Panc1 (cell line): ENCODE results near the gene HSPA4L. TPM values are rescaled to one million over a fixed set of nuclear protein-coding genes. Genes with fewer than 3 reads are reported as not detected.

Experiments used
- ATAC-seq: fragments of 200-7000 bp; cut with Tn5 transposase; 2 replicates; pipeline ENCODE4 v1.9.1; 2020; ENCODE audit warnings: mild to moderate bottlenecking, moderate library complexity
- BruUV-seq: library from RNA; stranded (reverse); fragments of 400-500 nt; replicated peaks from 2 replicates; lab custom pipeline; 2021; lab: Mats Ljungman, UMichigan
- CTCF ChIA-PET: fragments of 300-600 bp; sonication (Branson Sonifier 250); formaldehyde crosslinking; loops from one replicate; lab custom pipeline; 2022; ENCODE audit warnings: antibody characterized with exemption; lab: Charles Lee
- POLR2A ChIA-PET: fragments of 300-600 bp; sonication (Branson Sonifier 250); formaldehyde crosslinking; loops from one replicate; lab custom pipeline; 2022; ENCODE audit warnings: antibody characterized with exemption; lab: Charles Lee
- DNase-seq: peaks from one replicate; pipeline ENCODE4 v3.0.0-alpha.2; 2010; ENCODE audit warnings: low read depth, low spot score
- H3K27ac ChIP-seq: 2 replicates; pipeline ENCODE4 v1.5.1; 2011; ENCODE audit warnings: mild to moderate bottlenecking, low read length, inconsistent platforms
- H3K27me3 ChIP-seq: fragments of 200-500 bp; sonication (Bioruptor generic); 2 replicates; pipeline ENCODE4 v1.6.0; 2014; ENCODE audit warnings: low read length, inconsistent platforms; ENCODE audit not compliant: control insufficient read depth, insufficient read depth
- H3K36me3 ChIP-seq: fragments of 200-500 bp; sonication (Bioruptor generic); 2 replicates; pipeline ENCODE4 v1.5.1; 2014; ENCODE audit warnings: inconsistent platforms, mild to moderate bottlenecking, low read length, moderate library complexity; ENCODE audit not compliant: control insufficient read depth, insufficient read depth
- H3K4me1 ChIP-seq: 2 replicates; pipeline ENCODE4 v1.5.1; 2011; ENCODE audit warnings: inconsistent platforms, mild to moderate bottlenecking, low read length, moderate library complexity; ENCODE audit not compliant: control insufficient read depth, insufficient read depth
- H3K4me3 ChIP-seq, 2 experiments: 2 replicates each; pipeline ENCODE4 v1.5.1; 2011 to 2012; ENCODE audit warnings: low read depth in 2 of 2, low read length in 2 of 2, mild to moderate bottlenecking in 2 of 2, inconsistent platforms in 1 of 2, moderate library complexity in 1 of 2
- H3K9me3 ChIP-seq: fragments of 200-500 bp; sonication (Bioruptor generic); 2 replicates; pipeline ENCODE4 v1.5.1; 2014; ENCODE audit warnings: low read depth, mild to moderate bottlenecking, inconsistent platforms, low read length, moderate library complexity; ENCODE audit not compliant: control insufficient read depth, insufficient read depth
- POLR2AphosphoS5 ChIP-seq: IDR thresholded peaks from 2 replicates; pipeline ENCODE4 v1.6.1; 2012; ENCODE audit warnings: mild to moderate bottlenecking, low read depth, low read length, moderate library complexity
- SIN3A ChIP-seq: IDR thresholded peaks from 2 replicates; pipeline ENCODE4 v1.6.1; 2012; ENCODE audit warnings: low read depth, mild to moderate bottlenecking, low read length, moderate library complexity, borderline replicate concordance; ENCODE audit not compliant: insufficient read depth
- TCF7L2 ChIP-seq: IDR thresholded peaks from 2 replicates; pipeline ENCODE4 v1.6.1; 2011; ENCODE audit warnings: mild to moderate bottlenecking, low read depth, low read length, inconsistent platforms
- in situ Hi-C: cut with HindIII; loops from 2 replicates; pipeline ENCODE4 v1.10.0; 2016; ENCODE audit warnings: low sequenced_read_pairs, low pct_unique_long_range_greater_than_20kb
- intact Hi-C: fragments of 100-400 bp; cut with micrococcal nuclease; formaldehyde crosslinking; loops from one replicate; pipeline ENCODE4 v1.10.0; 2022; ENCODE audit not compliant: unreplicated experiment
- total RNA-seq: library from RNA; stranded (reverse); gene quantifications from one replicate; pipeline ENCODE4 v1.2.1, GENCODE V29; 2021; ENCODE audit not compliant: unreplicated experiment
- TF ChIP-seq, protein P1 (sequence below), 2 experiments: IDR thresholded peaks; 2 replicates each; pipeline ENCODE4 v1.6.1; 2011 to 2012; ENCODE audit warnings: low read depth in 2 of 2, control low read depth in 1 of 2, low read length in 1 of 2, mild to moderate bottlenecking in 1 of 2, moderate library complexity in 1 of 2; ENCODE audit not compliant: insufficient read depth in 1 of 2
- TF ChIP-seq, protein P2 (sequence below): fragments of 450-650 bp; IDR thresholded peaks from 2 replicates; pipeline ENCODE4 v1.5.1; 2017; ENCODE audit warnings: mild to moderate bottlenecking

The HSPA4L gene
- total RNA-seq, 1 experiment from 2014 or later: 21.5 TPM

DNA sequence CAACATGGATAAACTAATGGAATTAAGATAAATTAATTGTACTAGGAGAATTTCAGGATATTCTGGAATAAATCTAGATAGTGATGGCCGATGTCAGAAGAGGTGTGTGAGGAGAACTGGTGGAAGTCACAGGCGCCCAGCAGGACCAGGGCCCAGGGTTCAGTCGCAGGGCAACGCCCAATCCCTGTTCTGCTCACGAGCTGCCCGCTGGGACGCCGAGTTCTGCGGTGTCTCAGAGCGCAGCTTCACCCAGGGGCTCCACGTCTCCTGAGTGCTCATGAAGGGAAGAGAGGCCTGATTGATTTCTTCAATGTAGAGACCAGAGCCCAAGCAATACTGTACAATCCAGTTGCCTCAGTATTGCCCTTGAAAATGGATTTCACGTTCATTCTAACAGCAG, 1.5 kb upstream of the HSPA4L start:
- H3K27ac ChIP-seq: no peak overlapping the region
- no peaks in the 10 kb centered on the region for H3K27me3 ChIP-seq
- intact Hi-C loops (no loop called here), in situ Hi-C loops (no loop called here)
- H3K4me1 ChIP-seq: peaks cover 2% of the 10 kb centered on the region; the same call in 1 of the 2 replicates
- H3K4me3 ChIP-seq: no peak overlapping the region
- ChIA-PET POLR2A (no interaction called here), CTCF (no interaction called here)
- BruUV-seq: no TSS peak
- no peaks in the 10 kb centered on the region; the same call in 1 of the 2 replicates for H3K36me3 ChIP-seq
- no peak for ATAC-seq
- no peak for DNase-seq
- H3K9me3 ChIP-seq: no peaks in the 10 kb centered on the region
- TF ChIP-seq, protein P1, sequence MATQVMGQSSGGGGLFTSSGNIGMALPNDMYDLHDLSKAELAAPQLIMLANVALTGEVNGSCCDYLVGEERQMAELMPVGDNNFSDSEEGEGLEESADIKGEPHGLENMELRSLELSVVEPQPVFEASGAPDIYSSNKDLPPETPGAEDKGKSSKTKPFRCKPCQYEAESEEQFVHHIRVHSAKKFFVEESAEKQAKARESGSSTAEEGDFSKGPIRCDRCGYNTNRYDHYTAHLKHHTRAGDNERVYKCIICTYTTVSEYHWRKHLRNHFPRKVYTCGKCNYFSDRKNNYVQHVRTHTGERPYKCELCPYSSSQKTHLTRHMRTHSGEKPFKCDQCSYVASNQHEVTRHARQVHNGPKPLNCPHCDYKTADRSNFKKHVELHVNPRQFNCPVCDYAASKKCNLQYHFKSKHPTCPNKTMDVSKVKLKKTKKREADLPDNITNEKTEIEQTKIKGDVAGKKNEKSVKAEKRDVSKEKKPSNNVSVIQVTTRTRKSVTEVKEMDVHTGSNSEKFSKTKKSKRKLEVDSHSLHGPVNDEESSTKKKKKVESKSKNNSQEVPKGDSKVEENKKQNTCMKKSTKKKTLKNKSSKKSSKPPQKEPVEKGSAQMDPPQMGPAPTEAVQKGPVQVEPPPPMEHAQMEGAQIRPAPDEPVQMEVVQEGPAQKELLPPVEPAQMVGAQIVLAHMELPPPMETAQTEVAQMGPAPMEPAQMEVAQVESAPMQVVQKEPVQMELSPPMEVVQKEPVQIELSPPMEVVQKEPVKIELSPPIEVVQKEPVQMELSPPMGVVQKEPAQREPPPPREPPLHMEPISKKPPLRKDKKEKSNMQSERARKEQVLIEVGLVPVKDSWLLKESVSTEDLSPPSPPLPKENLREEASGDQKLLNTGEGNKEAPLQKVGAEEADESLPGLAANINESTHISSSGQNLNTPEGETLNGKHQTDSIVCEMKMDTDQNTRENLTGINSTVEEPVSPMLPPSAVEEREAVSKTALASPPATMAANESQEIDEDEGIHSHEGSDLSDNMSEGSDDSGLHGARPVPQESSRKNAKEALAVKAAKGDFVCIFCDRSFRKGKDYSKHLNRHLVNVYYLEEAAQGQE (IDR thresholded peaks at IDR 0.05; ENCODE audit: insufficient read depth in 1 of 2, low read depth in 2 of 2, low read length in 1 of 2): no peak
- TF ChIP-seq SIN3A (no peak), TCF7L2 (no peak), POLR2AphosphoS5 (no peak)
- TF ChIP-seq, protein P2, sequence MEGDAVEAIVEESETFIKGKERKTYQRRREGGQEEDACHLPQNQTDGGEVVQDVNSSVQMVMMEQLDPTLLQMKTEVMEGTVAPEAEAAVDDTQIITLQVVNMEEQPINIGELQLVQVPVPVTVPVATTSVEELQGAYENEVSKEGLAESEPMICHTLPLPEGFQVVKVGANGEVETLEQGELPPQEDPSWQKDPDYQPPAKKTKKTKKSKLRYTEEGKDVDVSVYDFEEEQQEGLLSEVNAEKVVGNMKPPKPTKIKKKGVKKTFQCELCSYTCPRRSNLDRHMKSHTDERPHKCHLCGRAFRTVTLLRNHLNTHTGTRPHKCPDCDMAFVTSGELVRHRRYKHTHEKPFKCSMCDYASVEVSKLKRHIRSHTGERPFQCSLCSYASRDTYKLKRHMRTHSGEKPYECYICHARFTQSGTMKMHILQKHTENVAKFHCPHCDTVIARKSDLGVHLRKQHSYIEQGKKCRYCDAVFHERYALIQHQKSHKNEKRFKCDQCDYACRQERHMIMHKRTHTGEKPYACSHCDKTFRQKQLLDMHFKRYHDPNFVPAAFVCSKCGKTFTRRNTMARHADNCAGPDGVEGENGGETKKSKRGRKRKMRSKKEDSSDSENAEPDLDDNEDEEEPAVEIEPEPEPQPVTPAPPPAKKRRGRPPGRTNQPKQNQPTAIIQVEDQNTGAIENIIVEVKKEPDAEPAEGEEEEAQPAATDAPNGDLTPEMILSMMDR: no peak

DNA sequence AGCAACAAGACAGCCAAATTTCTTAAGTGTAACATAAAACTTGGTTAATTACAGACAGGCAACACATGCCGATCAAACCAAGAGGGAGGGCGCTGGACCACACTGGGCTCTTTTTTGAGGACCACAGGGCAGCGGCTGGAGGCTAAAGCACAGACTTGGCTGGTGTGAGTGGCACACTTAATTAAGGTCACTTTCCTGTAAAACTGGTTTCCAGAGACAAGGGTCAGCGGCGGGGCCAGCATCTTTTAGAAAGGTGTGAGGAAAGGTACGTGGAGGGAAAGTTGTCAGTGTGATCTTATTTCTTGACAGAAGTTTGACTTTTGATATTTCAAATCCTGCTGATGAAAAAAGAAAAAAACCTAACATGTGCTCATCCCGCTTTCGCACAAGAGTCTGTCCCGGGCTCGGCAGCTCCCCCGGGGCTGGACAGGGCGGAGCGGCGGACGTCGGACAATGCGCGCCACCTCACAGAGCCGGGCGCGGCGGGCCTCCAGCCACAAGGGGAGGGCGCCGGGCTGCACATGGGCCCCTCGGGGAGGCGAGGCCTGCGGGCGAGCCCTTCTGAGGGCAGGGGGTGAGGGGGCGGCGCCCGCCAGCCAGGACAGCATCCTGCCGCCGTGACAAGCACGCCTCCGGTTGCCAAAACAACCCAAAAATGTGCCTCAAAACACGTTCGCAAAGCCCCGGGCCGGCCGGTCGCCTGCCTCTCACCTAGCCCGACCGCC, 660 bp upstream of the HSPA4L start:
- ATAC-seq: peak; percentile 87

More for the DNA sequence above, 660 bp upstream of the HSPA4L start:
- no peak for DNase-seq
- intact Hi-C loops (no loop called here), in situ Hi-C loops (no loop called here)
- Histone ChIP-seq H3K27ac (peak overlapping the region; percentile 82), H3K4me3 (peak overlapping the region; percentile 81 to 86), H3K36me3 (no peaks in the 10 kb centered on the region; the same call in 1 of the 2 replicates), H3K4me1 (peaks cover 2% of the 10 kb centered on the region; the same call in 1 of the 2 replicates), H3K9me3 (no peaks in the 10 kb centered on the region), H3K27me3 (no peaks in the 10 kb centered on the region)
- POLR2A ChIA-PET: interaction anchor here (0.6 kb wide), 1 partner anchor 100 kb away, joined by 7 read pairs; no protein-coding TSS in a partner anchor
- BruUV-seq: no TSS peak
- CTCF ChIA-PET: no interaction called here
- no peak for TF ChIP-seq TCF7L2
- TF ChIP-seq, protein P1 (IDR thresholded peaks at IDR 0.05; ENCODE audit: insufficient read depth in 1 of 2, low read depth in 2 of 2, low read length in 1 of 2): 0 out of 4 replicates have a peak, but pooled peaks of 1 of the 2 experiments have one; percentile 26
